HEK293 (cell line): Measurements from ENCODE around the gene S1PR1.
A peak's percentile ranks its signal among the peaks of the same experiment; 100 is the strongest.

Experiments
- AEBP2 ChIP-seq: fragments of 450-650 bp; formaldehyde crosslinking; IDR thresholded peaks from 2 replicates; pipeline ENCODE4 v1.5.1; 2016; ENCODE audit warnings: missing biosample characterization, missing genetic modification characterization, borderline replicate concordance
- GFI1B ChIP-seq: fragments of 450-650 bp; formaldehyde crosslinking; IDR thresholded peaks from 2 replicates; pipeline ENCODE4 v1.5.1; 2016; ENCODE audit warnings: missing biosample characterization, missing genetic modification characterization
- GLI4 ChIP-seq: fragments of 450-650 bp; formaldehyde crosslinking; IDR thresholded peaks from 2 replicates; pipeline ENCODE4 v1.5.1; 2016; ENCODE audit warnings: missing biosample characterization, missing genetic modification characterization
- IKZF3 ChIP-seq: fragments of 450-650 bp; IDR thresholded peaks from 2 replicates; pipeline ENCODE4 v1.5.0; 2018; ENCODE audit warnings: missing biosample characterization, mild to moderate bottlenecking, missing genetic modification characterization, moderate library complexity
- KLF10 ChIP-seq: fragments of 450-650 bp; IDR thresholded peaks from 2 replicates; pipeline ENCODE4 v1.5.1; 2018; ENCODE audit warnings: missing biosample characterization, mild to moderate bottlenecking, missing genetic modification characterization
- KLF8 ChIP-seq: fragments of 450-650 bp; formaldehyde crosslinking; IDR thresholded peaks from 2 replicates; pipeline ENCODE4 v1.5.1; 2016; ENCODE audit warnings: missing biosample characterization, missing genetic modification characterization
- OVOL3 ChIP-seq: fragments of 450-650 bp; formaldehyde crosslinking; IDR thresholded peaks from 2 replicates; pipeline ENCODE4 v1.5.1; 2016; ENCODE audit warnings: missing biosample characterization, missing genetic modification characterization
- RBAK ChIP-seq: fragments of 450-650 bp; formaldehyde crosslinking; IDR thresholded peaks from 2 replicates; pipeline ENCODE4 v1.5.1; 2016; ENCODE audit warnings: missing biosample characterization, missing genetic modification characterization
- SP7 ChIP-seq: fragments of 450-650 bp; formaldehyde crosslinking; IDR thresholded peaks from 2 replicates; pipeline ENCODE4 v1.5.1; 2016; ENCODE audit warnings: missing biosample characterization, missing genetic modification characterization
- TCF7L2 ChIP-seq: IDR thresholded peaks from 2 replicates; pipeline ENCODE4 v1.6.1; 2011; ENCODE audit warnings: low read depth, mild to moderate bottlenecking, inconsistent platforms, low read length, moderate library complexity, borderline replicate concordance
- YY2 ChIP-seq: fragments of 450-650 bp; formaldehyde crosslinking; IDR thresholded peaks from 2 replicates; pipeline ENCODE4 v1.5.1; 2016; ENCODE audit warnings: missing biosample characterization, missing genetic modification characterization
- ZBTB11 ChIP-seq: fragments of 450-650 bp; formaldehyde crosslinking; conservative IDR thresholded peaks from 2 replicates; pipeline ENCODE4 v1.5.1; 2016; ENCODE audit warnings: low read depth, missing biosample characterization, missing genetic modification characterization
- ZBTB20 ChIP-seq: fragments of 450-650 bp; formaldehyde crosslinking; IDR thresholded peaks from 2 replicates; pipeline ENCODE4 v1.5.1; 2016; ENCODE audit warnings: missing biosample characterization, missing genetic modification characterization
- ZBTB26 ChIP-seq: fragments of 450-650 bp; formaldehyde crosslinking; optimal IDR thresholded peaks from 2 replicates; pipeline ENCODE3; 2016; ENCODE audit warnings: missing biosample characterization, mild to moderate bottlenecking, missing genetic modification characterization
- ZBTB44 ChIP-seq: fragments of 450-650 bp; IDR thresholded peaks from 2 replicates; pipeline ENCODE4 v1.5.1; 2018; ENCODE audit warnings: missing biosample characterization, mild to moderate bottlenecking, missing genetic modification characterization
- ZBTB48 ChIP-seq: fragments of 450-650 bp; formaldehyde crosslinking; IDR thresholded peaks from 2 replicates; pipeline ENCODE4 v1.5.1; 2016; ENCODE audit warnings: missing biosample characterization, missing genetic modification characterization
- ZBTB7A ChIP-seq: fragments of 450-650 bp; formaldehyde crosslinking; IDR thresholded peaks from 2 replicates; pipeline ENCODE4 v1.5.1; 2016; ENCODE audit warnings: low read depth, missing biosample characterization, missing genetic modification characterization
- ZFHX2 ChIP-seq: fragments of 450-650 bp; formaldehyde crosslinking; conservative IDR thresholded peaks from 2 replicates; pipeline ENCODE4 v1.5.1; 2016; ENCODE audit warnings: missing biosample characterization, missing genetic modification characterization
- ZFP69B ChIP-seq: fragments of 450-650 bp; formaldehyde crosslinking; IDR thresholded peaks from 2 replicates; pipeline ENCODE4 v1.5.1; 2016; ENCODE audit warnings: missing biosample characterization, missing genetic modification characterization
- ZNF174 ChIP-seq: fragments of 450-650 bp; formaldehyde crosslinking; IDR thresholded peaks from 2 replicates; pipeline ENCODE4 v1.5.0; 2017; ENCODE audit warnings: missing biosample characterization, mild to moderate bottlenecking, missing genetic modification characterization
- ZNF184 ChIP-seq: fragments of 450-650 bp; IDR thresholded peaks from 2 replicates; pipeline ENCODE4 v1.5.1; 2018; ENCODE audit warnings: missing biosample characterization, mild to moderate bottlenecking, missing genetic modification characterization
- ZNF19 ChIP-seq: fragments of 450-650 bp; formaldehyde crosslinking; IDR thresholded peaks from 2 replicates; pipeline ENCODE4; 2016; ENCODE audit warnings: missing biosample characterization, missing genetic modification characterization, low read depth
- ZNF2 ChIP-seq: fragments of 450-650 bp; formaldehyde crosslinking; IDR thresholded peaks from 2 replicates; pipeline ENCODE4 v1.5.1; 2016; ENCODE audit warnings: missing biosample characterization, missing genetic modification characterization
- ZNF324 ChIP-seq: fragments of 450-650 bp; formaldehyde crosslinking; IDR thresholded peaks from 2 replicates; pipeline ENCODE4 v1.5.1; 2016; ENCODE audit warnings: missing biosample characterization, missing genetic modification characterization
- ZNF473 ChIP-seq: fragments of 450-650 bp; formaldehyde crosslinking; IDR thresholded peaks from 2 replicates; pipeline ENCODE4 v1.5.1; 2017; ENCODE audit warnings: missing biosample characterization, missing genetic modification characterization
- ZNF48 ChIP-seq: fragments of 450-650 bp; formaldehyde crosslinking; IDR thresholded peaks from 2 replicates; pipeline ENCODE4 v1.5.1; 2016; ENCODE audit warnings: missing biosample characterization, missing genetic modification characterization
- ZNF555 ChIP-seq: fragments of 450-650 bp; formaldehyde crosslinking; conservative IDR thresholded peaks from 2 replicates; pipeline ENCODE4 v1.5.1; 2017; ENCODE audit warnings: missing biosample characterization, mild to moderate bottlenecking, missing genetic modification characterization, inconsistent platforms
- ZNF561 ChIP-seq: fragments of 450-650 bp; IDR thresholded peaks from 2 replicates; pipeline ENCODE4 v1.5.1; 2018; ENCODE audit warnings: missing biosample characterization, missing genetic modification characterization, borderline replicate concordance
- ZNF621 ChIP-seq: fragments of 450-650 bp; formaldehyde crosslinking; IDR thresholded peaks from 2 replicates; pipeline ENCODE4 v1.5.1; 2017; ENCODE audit warnings: missing biosample characterization, missing genetic modification characterization
- ZNF623 ChIP-seq: fragments of 450-650 bp; formaldehyde crosslinking; IDR thresholded peaks from 2 replicates; pipeline ENCODE4 v1.5.1; 2016; ENCODE audit warnings: missing biosample characterization, missing genetic modification characterization
- ZNF677 ChIP-seq: fragments of 450-650 bp; IDR thresholded peaks from 2 replicates; pipeline ENCODE4 v1.5.0; 2018; ENCODE audit warnings: missing biosample characterization, mild to moderate bottlenecking, missing genetic modification characterization, moderate library complexity
- ZNF701 ChIP-seq: fragments of 450-650 bp; formaldehyde crosslinking; IDR thresholded peaks from 2 replicates; pipeline ENCODE4 v1.5.1; 2016; ENCODE audit warnings: missing biosample characterization, missing genetic modification characterization
- ZNF707 ChIP-seq: fragments of 450-650 bp; formaldehyde crosslinking; IDR thresholded peaks from 2 replicates; pipeline ENCODE4 v1.5.1; 2016; ENCODE audit warnings: missing biosample characterization, missing genetic modification characterization
- ZNF747 ChIP-seq: fragments of 450-650 bp; formaldehyde crosslinking; IDR thresholded peaks from 2 replicates; pipeline ENCODE4 v1.5.1; 2016; ENCODE audit warnings: missing biosample characterization, missing genetic modification characterization
- ZNF785 ChIP-seq: fragments of 450-650 bp; formaldehyde crosslinking; IDR thresholded peaks from 2 replicates; pipeline ENCODE4 v1.5.1; 2016; ENCODE audit warnings: missing biosample characterization, missing genetic modification characterization
- ZNF837 ChIP-seq: fragments of 450-650 bp; formaldehyde crosslinking; IDR thresholded peaks from 2 replicates; pipeline ENCODE4 v1.5.1; 2016; ENCODE audit warnings: missing biosample characterization, missing genetic modification characterization

Gene S1PR1

GRCh38 chr1:101262630-101263348, 26.0 kb downstream of the S1PR1 start (continued):
- 0 out of 2 replicates have a peak, but pooled peaks have one; percentile 46 for TF ChIP-seq OVOL3
- no peak for TF ChIP-seq ZNF324 (tag by site-specific recombination)
- no peak for TF ChIP-seq SP7 (tag by site-specific recombination)
- TF ChIP-seq ZNF623 (tag by site-specific recombination): no peak
- TF ChIP-seq IKZF3 (tag by site-specific recombination): no peak
- no peak for TF ChIP-seq ZNF2
- TF ChIP-seq ZNF555 (tag by site-specific recombination): no peak
- no peak for TF ChIP-seq ZFP69B (tag by site-specific recombination)
- TF ChIP-seq ZNF48: no peak
- TF ChIP-seq ZBTB48 (tag by site-specific recombination): no peak
- TF ChIP-seq ZBTB44 (tag by site-specific recombination): 0 out of 2 replicates have a peak, but pooled peaks have one; percentile 5
- no peak for TF ChIP-seq ZNF19 (tag by site-specific recombination)
- no peak for TF ChIP-seq KLF8 (tag by site-specific recombination)
- TF ChIP-seq ZNF184 (tag by site-specific recombination): no peak
- no peak for TF ChIP-seq ZNF747 (tag by site-specific recombination)
- peak; percentile 85 for TF ChIP-seq ZBTB20 (tag by site-specific recombination)
- TF ChIP-seq ZBTB7A (tag by site-specific recombination): no peak
- no peak for TF ChIP-seq TCF7L2
- no peak for TF ChIP-seq ZNF837
- no peak for TF ChIP-seq KLF10 (tag by site-specific recombination)
- TF ChIP-seq ZNF473 (tag by site-specific recombination): no peak
- no peak for TF ChIP-seq ZNF701 (tag by site-specific recombination)
- TF ChIP-seq ZBTB11: no peak
- TF ChIP-seq ZBTB26 (tag by site-specific recombination): no peak
- no peak for TF ChIP-seq ZNF707
- no peak for TF ChIP-seq YY2 (tag by site-specific recombination)
- TF ChIP-seq ZNF621: no peak
- no peak for TF ChIP-seq RBAK (tag by site-specific recombination)
- no peak for TF ChIP-seq ZNF785
- TF ChIP-seq ZNF174: no peak
- no peak for TF ChIP-seq AEBP2 (tag by site-specific recombination)
- TF ChIP-seq ZNF677: no peak
- TF ChIP-seq GFI1B: no peak
- TF ChIP-seq GLI4 (tag by site-specific recombination): no peak
- TF ChIP-seq ZNF561 (tag by site-specific recombination): no peak
- TF ChIP-seq ZFHX2: no peak
